Common myeloid progenitor, CD34-positive (primary cell): ENCODE results near the gene POLR1A.
A peak's percentile ranks its signal among the peaks of the same experiment; 100 is the strongest.

Source experiments
- CTCF ChIA-PET: fragments of 350-600 bp; sonication (Branson Sonifier 250); formaldehyde crosslinking; loops from one replicate; lab custom pipeline; 2021; ENCODE audit warnings: antibody characterized with exemption; lab: Charles Lee
- POLR2A ChIA-PET: fragments of 350-600 bp; sonication (Branson Sonifier 250); formaldehyde crosslinking; loops from one replicate; lab custom pipeline; 2021; ENCODE audit warnings: antibody characterized with exemption; lab: Charles Lee
- DNase-seq, 3 donors: peaks; one replicate each; pipeline versions ENCODE4 v3.0.0 to v3.0.0-alpha.2; 2013
- H3K27ac ChIP-seq, 2 experiments: 1 replicate in 1 of 2; 2 replicates in 1 of 2; pipeline ENCODE4 v1.7.0; 2013; ENCODE audit warnings: inconsistent platforms in 2 of 2, low read length in 2 of 2, mild to moderate bottlenecking in 2 of 2, low read depth in 1 of 2, moderate library complexity in 1 of 2; ENCODE audit not compliant: severe bottlenecking in 2 of 2, insufficient read depth in 1 of 2, poor library complexity in 1 of 2
- H3K27me3 ChIP-seq, 5 experiments: replicated peaks in 2 of 5; 1 replicate in 3 of 5; 2 replicates in 2 of 5; pipeline versions ENCODE4 v1.6.1 to v1.7.0; 2013; ENCODE audit warnings: low read length in 4 of 5, mild to moderate bottlenecking in 2 of 5, moderate library complexity in 2 of 5, inconsistent platforms in 1 of 5; ENCODE audit not compliant: insufficient read depth in 5 of 5, control insufficient read depth in 4 of 5
- H3K36me3 ChIP-seq, 4 experiments: 1 replicate in 2 of 4; 2 replicates in 2 of 4; pipeline versions ENCODE4 v1.6.1 to v1.7.0; 2013; ENCODE audit warnings: low read length in 3 of 4, control low read depth in 1 of 4, mild to moderate bottlenecking in 1 of 4; ENCODE audit not compliant: control insufficient read depth in 4 of 4, insufficient read depth in 4 of 4
- H3K4me1 ChIP-seq, 4 experiments: 1 replicate in 3 of 4; 2 replicates in 1 of 4; pipeline versions ENCODE4 v1.6.1 to v1.7.1; 2013; ENCODE audit warnings: low read length in 3 of 4, mild to moderate bottlenecking in 3 of 4, control low read depth in 1 of 4, inconsistent platforms in 1 of 4, moderate library complexity in 1 of 4; ENCODE audit not compliant: control insufficient read depth in 4 of 4, insufficient read depth in 4 of 4; ENCODE audit errors: control extremely low read depth in 1 of 4
- H3K4me3 ChIP-seq, 7 experiments: 1 replicate in 4 of 7; 2 replicates in 3 of 7; pipeline versions ENCODE4 v1.5.1 to v1.7.0; 2013; ENCODE audit warnings: mild to moderate bottlenecking in 7 of 7, low read length in 6 of 7, moderate library complexity in 6 of 7, inconsistent platforms in 2 of 7, low read depth in 2 of 7, control low read depth in 1 of 7; ENCODE audit not compliant: insufficient read depth in 4 of 7, control insufficient read depth in 1 of 7; ENCODE audit errors: extremely low read depth in 1 of 7
- H3K9me3 ChIP-seq, 5 experiments: 1 replicate in 4 of 5; 2 replicates in 1 of 5; pipeline versions ENCODE4 v1.6.1 to v1.7.1; 2013; ENCODE audit warnings: low read length in 4 of 5, mild to moderate bottlenecking in 2 of 5, inconsistent platforms in 1 of 5, low read depth in 1 of 5, moderate library complexity in 1 of 5; ENCODE audit not compliant: control insufficient read depth in 4 of 5, insufficient read depth in 2 of 5; ENCODE audit errors: control extremely low read depth in 1 of 5
- WGBS: methylation state at CpG from one replicate; pipeline ENCODE4 v1.1.5; 2013; ENCODE audit not compliant: insufficient coverage; 5-methylcytosine and 5-hydroxymethylcytosine counted together

Gene POLR1A

GRCh38 chr2:86011449-86011941 is 94.2 kb downstream of the POLR1A start:
- ChIA-PET POLR2A (interaction anchor here (0.6 kb wide), 1 partner anchor 189 kb away, joined by 3 read pairs; no protein-coding TSS in a partner anchor), CTCF (interaction anchor here (1.3 kb wide), 1 partner anchor 15 kb away, joined by 5 read pairs; no protein-coding TSS in a partner anchor)
- no peak overlapping the region for H3K27ac ChIP-seq
- H3K9me3 ChIP-seq, result peaks cover 4 to 30% (median 13%) of the 10 kb centered on the region in 5 experiments
- H3K27me3 ChIP-seq, result no peaks in the 10 kb centered on the region
- H3K4me3 ChIP-seq, result no peak overlapping the region
- H3K36me3 ChIP-seq, result no peaks in the 10 kb centered on the region
- no peak for DNase-seq
- 97% methylated on average over 5 of the region's 9 CpGs for WGBS
- peaks cover 0 to under 1% (median 0%) of the 10 kb centered on the region in 4 experiments for H3K4me1 ChIP-seq

- no peaks in the 10 kb centered on the region for H3K27me3 ChIP-seq
- CTCF ChIA-PET, result interaction anchor here (1.4 kb wide), 1 partner anchor 10 kb away, joined by 4 read pairs; no protein-coding TSS in a partner anchor
- no peak overlapping the region for H3K4me3 ChIP-seq
- POLR2A ChIA-PET, result no interaction called here
- H3K4me1 ChIP-seq, result no peaks in the 10 kb centered on the region
- H3K27ac ChIP-seq, result no peak overlapping the region
- DNase-seq, result no peak
- H3K9me3 ChIP-seq, result peaks cover 4 to 40% (median 19%) of the 10 kb centered on the region in 5 experiments
- H3K36me3 ChIP-seq, result no peaks in the 10 kb centered on the region
Observed at GRCh38 chr2:86010083-86010482, 95.6 kb downstream of the POLR1A start.

- WGBS, result no CpG with 5 or more reads among the region's 2 CpGs
- no peak overlapping the region for H3K27ac ChIP-seq
- H3K4me3 ChIP-seq, result no peak overlapping the region
- H3K36me3 ChIP-seq, result no peaks in the 10 kb centered on the region
- no peaks in the 10 kb centered on the region for H3K27me3 ChIP-seq
- peaks cover 0 to 16% (median 0%) of the 10 kb centered on the region in 4 experiments for H3K4me1 ChIP-seq
- ChIA-PET POLR2A (no interaction called here), CTCF (interaction anchor here (1.0 kb wide), 1 partner anchor 119 kb away, joined by 3 read pairs; no protein-coding TSS in a partner anchor)
- peaks cover 0 to 24% (median 9%) of the 10 kb centered on the region in 5 experiments for H3K9me3 ChIP-seq
- no peak for DNase-seq
Observed at GRCh38 chr2:86006524-86006923, 99.2 kb downstream of the POLR1A start.

- H3K27ac ChIP-seq, result no peak overlapping the region
- H3K36me3 ChIP-seq, result no peaks in the 10 kb centered on the region
- no peaks in the 10 kb centered on the region for H3K27me3 ChIP-seq
- peaks cover 9 to 41% (median 16%) of the 10 kb centered on the region in 4 experiments for H3K4me1 ChIP-seq
- peaks cover 0 to 24% (median 9%) of the 10 kb centered on the region in 5 experiments for H3K9me3 ChIP-seq
- CTCF ChIA-PET, result no interaction called here
- POLR2A ChIA-PET, result no interaction called here
- DNase-seq, result peak in 2 of 3 donors; percentile 37 to 45
- no peak overlapping the region for H3K4me3 ChIP-seq
- 100% methylated on average over 2 of the region's 3 CpGs for WGBS
Observed at GRCh38 chr2:86003967-86004366, 101.7 kb downstream of the POLR1A start.

GRCh38 chr2:86003104-86003503 is 102.6 kb downstream of the POLR1A start:
- H3K27ac ChIP-seq, result no peak overlapping the region
- H3K9me3 ChIP-seq, result peaks cover 0 to 24% (median 9%) of the 10 kb centered on the region in 5 experiments
- H3K36me3 ChIP-seq, result no peaks in the 10 kb centered on the region
- POLR2A ChIA-PET, result no interaction called here
- H3K4me1 ChIP-seq, result peaks cover 11 to 50% (median 25%) of the 10 kb centered on the region in 4 experiments
- H3K4me3 ChIP-seq, result no peak overlapping the region
- H3K27me3 ChIP-seq, result no peaks in the 10 kb centered on the region
- DNase-seq, result no peak
- CTCF ChIA-PET, result no interaction called here
- 100% methylated on average over 1 of the region's 1 CpG for WGBS

- no peak overlapping the region for H3K4me3 ChIP-seq
- ChIA-PET CTCF (no interaction called here), POLR2A (no interaction called here)
- peaks cover 0 to 19% (median 9%) of the 10 kb centered on the region in 5 experiments for H3K9me3 ChIP-seq
- no peaks in the 10 kb centered on the region for H3K36me3 ChIP-seq
- DNase-seq, result no peak
- no peak overlapping the region for H3K27ac ChIP-seq
- no peaks in the 10 kb centered on the region for H3K27me3 ChIP-seq
- 100% methylated on average over 4 of the region's 4 CpGs for WGBS
- H3K4me1 ChIP-seq, result peaks cover 11 to 57% (median 28%) of the 10 kb centered on the region in 4 experiments
Observed at GRCh38 chr2:86002375-86002774, 103.3 kb downstream of the POLR1A start.

- CTCF ChIA-PET, result interaction anchor here (1.4 kb wide), 1 partner anchor 34 kb away, joined by 4 read pairs; no protein-coding TSS in a partner anchor
- no peak for DNase-seq
- H3K36me3 ChIP-seq, result no peaks in the 10 kb centered on the region
- POLR2A ChIA-PET, result no interaction called here
- peaks cover 0 to 13% (median 9%) of the 10 kb centered on the region in 5 experiments for H3K9me3 ChIP-seq
- H3K27me3 ChIP-seq, result no peaks in the 10 kb centered on the region
- H3K27ac ChIP-seq, result no peak overlapping the region
- H3K4me3 ChIP-seq, result no peak overlapping the region
- WGBS, result 100% methylated on average over 1 of the region's 1 CpG
- peaks cover 11 to 68% (median 38%) of the 10 kb centered on the region in 4 experiments for H3K4me1 ChIP-seq
Observed at GRCh38 chr2:86001326-86001725, 104.4 kb downstream of the POLR1A start.
